ENCODE results near the gene PBX1. TPM values are rescaled to one million over a fixed set of nuclear protein-coding genes. Genes with fewer than 3 reads are reported as not detected.

PBX1 gene
- polyA plus RNA-seq, 1 donor (not counting 4 experiments of a cell fraction or from before 2014, with no cell fraction given), result 2.2 TPM

- Histone ChIP-seq H2AFZ (ENCODE audit: control insufficient read depth, low read length) (peak overlapping the region; percentile 67), H3K9ac (ENCODE audit: control insufficient read depth, extremely low read depth, insufficient read depth, low read length) (no peak overlapping the region), H3K79me2 (ENCODE audit: control insufficient read depth, insufficient read depth, low read length) (no peaks in the 10 kb centered on the region), H3K27me3 (ENCODE audit: control insufficient read depth, extremely low read depth, insufficient read depth, low read length) (no peaks in the 10 kb centered on the region), H4K20me1 (ENCODE audit: control insufficient read depth, extremely low read depth, insufficient read depth, low read length) (no peaks in the 10 kb centered on the region), H3K4me2 (ENCODE audit: control insufficient read depth, extremely low read depth, insufficient read depth, low read depth, low read length) (peak overlapping the region; percentile 17), H3K36me3 (ENCODE audit: control insufficient read depth in 2 of 2, extremely low read depth in 1 of 2, insufficient read depth in 2 of 2, low read length in 2 of 2) (no peaks in the 10 kb centered on the region), H3K4me3 (ENCODE audit: control insufficient read depth in 2 of 3, extremely low read depth in 1 of 3, insufficient read depth in 2 of 3, low read depth in 1 of 3, low read length in 3 of 3) (no peak overlapping the region), H3K9me1 (ENCODE audit: control insufficient read depth, extremely low read depth, insufficient read depth, low read length) (no peaks in the 10 kb centered on the region), H3K27ac (ENCODE audit: control insufficient read depth, insufficient read depth, low read length) (no peak overlapping the region), H3K9me3 (ENCODE audit: control insufficient read depth, low read depth, low read length) (no peaks in the 10 kb centered on the region), H3K4me1 (ENCODE audit: control insufficient read depth, extremely low read depth, insufficient read depth, low read length) (peaks cover 31% of the 10 kb centered on the region)
- FAIRE-seq, result no peak
- DNase-seq (ENCODE audit: low read depth, low spot score), result no peak
- TF ChIP-seq EZH2 (IDR thresholded peaks at IDR 0.05; ENCODE audit: low read length) (no peak), CTCF (optimal IDR thresholded peaks at IDR 0.05 in 1 of 3, IDR thresholded peaks at IDR 0.05 in 1 of 3, conservative IDR thresholded peaks at IDR 0.05 in 1 of 3; ENCODE audit: extremely low read depth in 1 of 3, insufficient read depth in 2 of 3, low read length in 3 of 3) (no peak)
- dilution Hi-C loops (cut with MboI; ENCODE audit: extremely low pct_ligation_motif_present, low sequenced_read_pairs), result no loop called here
Observed at GRCh38 chr1:164712131-164713036, 153.4 kb downstream of the PBX1 start.

DNA sequence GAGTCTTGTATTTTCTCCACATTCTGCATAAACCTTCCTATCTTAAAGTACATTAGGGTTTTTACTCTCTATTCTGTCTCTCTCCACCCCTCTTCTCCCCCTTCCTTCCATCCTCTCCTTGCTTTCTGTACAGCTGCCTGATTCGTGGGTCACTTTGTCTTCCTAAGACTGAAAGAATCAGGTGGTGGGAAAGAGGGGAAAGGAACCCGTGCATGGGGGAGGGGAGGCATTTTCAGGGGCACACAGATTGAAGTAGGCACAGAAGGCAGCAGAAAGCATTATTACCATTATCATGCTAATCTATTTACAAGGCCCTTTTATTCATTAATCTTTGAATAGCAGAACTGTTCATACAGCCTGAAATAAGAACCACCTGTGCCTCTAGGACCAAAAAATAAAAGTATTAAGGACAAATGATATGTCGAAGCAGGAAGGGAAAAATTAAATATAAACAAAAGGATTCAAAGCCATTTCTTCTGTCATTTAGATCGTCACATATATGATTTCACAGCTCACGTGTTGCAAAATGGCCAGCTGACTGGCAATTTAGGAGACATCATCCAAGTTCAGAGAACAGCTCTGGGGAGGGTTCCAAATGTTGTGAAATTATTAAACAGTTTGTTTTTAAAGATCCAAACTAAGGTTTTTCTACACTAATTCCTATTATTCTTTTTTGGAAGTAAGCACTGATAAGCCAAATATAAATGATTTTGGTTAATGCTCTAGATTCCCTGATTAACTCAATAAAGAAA, 154.6 kb downstream of the PBX1 start:
- no peak overlapping the region for H3K27ac ChIP-seq (ENCODE audit: control insufficient read depth, insufficient read depth, low read length)
- no peak overlapping the region for H3K4me2 ChIP-seq (ENCODE audit: control insufficient read depth, extremely low read depth, insufficient read depth, low read depth, low read length)
- H3K36me3 ChIP-seq (ENCODE audit: control insufficient read depth in 2 of 2, extremely low read depth in 1 of 2, insufficient read depth in 2 of 2, low read length in 2 of 2), result no peaks in the 10 kb centered on the region
- no peaks in the 10 kb centered on the region for H3K27me3 ChIP-seq (ENCODE audit: control insufficient read depth, extremely low read depth, insufficient read depth, low read length)
- FAIRE-seq (no peak), DNase-seq (ENCODE audit: low read depth, low spot score) (no peak)
- H4K20me1 ChIP-seq (ENCODE audit: control insufficient read depth, extremely low read depth, insufficient read depth, low read length), result no peaks in the 10 kb centered on the region
- H3K9ac ChIP-seq (ENCODE audit: control insufficient read depth, extremely low read depth, insufficient read depth, low read length), result no peak overlapping the region
- peaks cover 23% of the 10 kb centered on the region for H3K4me1 ChIP-seq (ENCODE audit: control insufficient read depth, extremely low read depth, insufficient read depth, low read length)
- no peak overlapping the region for H2AFZ ChIP-seq (ENCODE audit: control insufficient read depth, low read length)
- dilution Hi-C loops (cut with MboI; ENCODE audit: extremely low pct_ligation_motif_present, low sequenced_read_pairs), result no loop called here
- no peaks in the 10 kb centered on the region for H3K79me2 ChIP-seq (ENCODE audit: control insufficient read depth, insufficient read depth, low read length)
- H3K4me3 ChIP-seq (ENCODE audit: control insufficient read depth in 2 of 3, extremely low read depth in 1 of 3, insufficient read depth in 2 of 3, low read depth in 1 of 3, low read length in 3 of 3), result no peak overlapping the region
- H3K9me1 ChIP-seq (ENCODE audit: control insufficient read depth, extremely low read depth, insufficient read depth, low read length), result no peaks in the 10 kb centered on the region
- TF ChIP-seq EZH2 (IDR thresholded peaks at IDR 0.05; ENCODE audit: low read length) (no peak), CTCF (optimal IDR thresholded peaks at IDR 0.05 in 1 of 3, IDR thresholded peaks at IDR 0.05 in 1 of 3, conservative IDR thresholded peaks at IDR 0.05 in 1 of 3; ENCODE audit: extremely low read depth in 1 of 3, insufficient read depth in 2 of 3, low read length in 3 of 3) (no peak)
- no peaks in the 10 kb centered on the region for H3K9me3 ChIP-seq (ENCODE audit: control insufficient read depth, low read depth, low read length)
